Testis (tissue), 2 donors: ENCODE measurements around the gene SMARCD1.
A peak's percentile ranks its signal among the peaks of the same experiment; 100 is the strongest.

Experiments
- CTCF ChIP-seq, 3 experiments: fragments of 450-650 bp in 2 of 3; fragments of 200-600 bp in 1 of 3; sonication (generic) in 1 of 3; IDR thresholded peaks; one replicate each; pipeline ENCODE4 v1.5.1; 2016 to 2019; ENCODE audit warnings: antibody characterized with exemption in 3 of 3, mild to moderate bottlenecking in 2 of 3, moderate library complexity in 1 of 3
- POLR2A ChIP-seq: fragments of 450-650 bp; IDR thresholded peaks from one replicate; pipeline ENCODE4 v1.6.1; 2017; ENCODE audit warnings: antibody characterized with exemption, mild to moderate bottlenecking, moderate library complexity

- TF ChIP-seq CTCF (IDR thresholded peaks at IDR 0.05): peak in 2 of 3 experiments; percentile 31 to 36
- no peak for TF ChIP-seq POLR2A
Observed at GRCh38 chr12:50101663-50102062, 16.5 kb downstream of the SMARCD1 start.
